ENCODE data around the gene DAAM1.

DNA sequence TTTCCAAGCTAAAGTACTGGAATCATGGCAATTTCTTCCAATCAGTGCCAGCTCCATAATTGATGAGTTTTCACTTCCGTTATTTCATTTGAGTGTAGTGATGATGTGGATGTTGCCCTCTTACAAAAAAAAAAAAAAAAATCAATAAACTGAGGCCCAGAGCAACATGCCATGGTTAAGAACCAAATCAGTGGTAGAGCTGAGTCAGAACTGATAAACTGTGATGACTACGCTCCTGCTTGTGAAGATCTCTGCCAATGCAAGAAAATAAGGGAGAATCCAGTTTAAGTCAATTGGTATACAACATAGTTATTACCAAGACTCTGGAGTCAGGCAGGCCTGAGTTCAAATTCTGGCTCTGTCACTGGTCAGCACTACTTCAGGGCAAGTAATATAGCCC lies 174.0 kb downstream of the DAAM1 start:
- TF ChIP-seq CTCF (conservative IDR thresholded peaks at IDR 0.05 in 1 of 2, IDR thresholded peaks at IDR 0.05 in 1 of 2; ENCODE audit: extremely low read depth in 1 of 2, insufficient read depth in 1 of 2, low read depth in 1 of 2, low read length in 2 of 2) (no peak), EZH2 (IDR thresholded peaks at IDR 0.05; ENCODE audit: borderline replicate concordance, low read length) (no peak)
